Inflammatory macrophage treated with lipopolysaccharide for 1 hour (primary cell): ENCODE results near the gene XAGE2.
A peak's percentile ranks its signal among the peaks of the same experiment; 100 is the strongest.
"Not testable (repeated sequence)": the region's sequence is repeated elsewhere in the genome, so short reads cannot be mapped to it uniquely, and the experiment has no call there.

Experiments
- DNase-seq, 2 donors: peaks; one replicate each; pipeline ENCODE4 v3.0.0-alpha.2; 2020 to 2022

The XAGE2 gene, protein sequence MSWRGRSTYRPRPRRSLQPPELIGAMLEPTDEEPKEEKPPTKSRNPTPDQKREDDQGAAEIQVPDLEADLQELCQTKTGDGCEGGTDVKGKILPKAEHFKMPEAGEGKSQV

GRCh38 chrX:52368368-52369055, at the start of gene XAGE2:
TSS of gene XAGE2 (plus strand) at chrX:52369021. CDS start at chrX:52370015, 994 bp downstream.
- DNase-seq = no peak

- DNase-seq = no peak
Measured at GRCh38 chrX:52337410-52337809, 31.4 kb upstream of the XAGE2 start.

- no peak for DNase-seq
Measured at GRCh38 chrX:52341493-52341892, 27.3 kb upstream of the XAGE2 start.

DNA sequence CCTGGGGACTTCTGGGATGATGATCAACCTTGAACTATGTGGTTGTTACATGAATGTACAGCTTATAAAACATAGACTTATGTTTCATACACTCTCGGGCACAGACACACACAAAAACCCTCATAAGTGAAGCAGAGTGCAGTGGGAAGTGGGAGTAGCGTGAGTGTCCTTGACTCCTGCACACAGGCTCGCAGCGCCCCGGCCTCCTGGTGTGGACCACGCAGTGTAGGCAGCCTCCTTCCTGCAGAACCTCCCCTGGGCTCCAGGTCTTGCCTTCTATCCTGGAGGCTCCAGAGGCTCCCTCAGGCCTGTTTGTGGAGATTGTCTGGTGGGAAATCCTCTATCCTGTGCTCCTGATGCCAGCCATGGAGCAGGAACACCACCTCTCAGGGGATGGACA, 25.7 kb upstream of the XAGE2 start:
- not testable (repeated sequence) for DNase-seq

DNA sequence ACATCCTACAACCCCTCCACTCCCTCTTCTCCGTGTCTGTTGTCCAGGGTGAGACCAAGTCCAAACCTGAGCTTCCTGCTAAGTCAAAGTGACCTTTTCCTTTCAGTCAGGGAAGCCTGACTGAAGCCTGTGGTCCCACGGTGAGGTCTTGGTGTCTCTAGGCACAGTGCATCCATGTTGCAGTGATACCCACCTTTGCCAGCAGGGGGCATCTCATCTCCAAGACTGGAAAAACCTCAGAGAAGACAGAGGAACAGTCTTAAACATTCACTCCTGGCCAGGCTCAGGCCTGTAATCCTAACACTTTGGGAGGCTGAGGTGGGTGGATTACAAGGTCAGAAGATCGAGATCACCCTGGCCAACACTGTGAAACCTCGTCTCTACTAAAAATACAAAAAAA, 23.4 kb upstream of the XAGE2 start:
- DNase-seq = peak; percentile 24 to 52

GRCh38 chrX:52346174-52347165, 22.4 kb upstream of the XAGE2 start:
- DNase-seq = no peak

GRCh38 chrX:52349681-52350080, 19.1 kb upstream of the XAGE2 start:
- DNase-seq = no peak

DNA sequence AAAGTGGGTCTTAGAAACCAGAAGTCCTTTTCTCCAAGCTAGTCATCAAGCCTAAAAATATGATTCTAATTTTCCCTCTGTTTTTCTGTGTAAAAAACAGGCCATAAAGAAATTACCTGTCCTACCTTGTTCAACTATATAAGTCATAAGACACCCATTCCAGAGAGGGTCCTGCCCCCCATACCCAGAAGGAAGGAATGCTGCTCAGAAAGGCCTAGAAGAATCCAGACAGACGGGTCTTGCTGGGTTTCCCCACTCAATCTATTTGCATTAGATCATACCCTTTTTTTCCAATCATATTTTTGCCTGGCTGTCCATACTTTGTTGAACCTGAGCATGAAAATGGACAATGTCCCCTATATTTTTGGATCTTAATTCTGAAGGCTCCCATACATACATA, 16.3 kb upstream of the XAGE2 start:
- DNase-seq = no peak

DNA sequence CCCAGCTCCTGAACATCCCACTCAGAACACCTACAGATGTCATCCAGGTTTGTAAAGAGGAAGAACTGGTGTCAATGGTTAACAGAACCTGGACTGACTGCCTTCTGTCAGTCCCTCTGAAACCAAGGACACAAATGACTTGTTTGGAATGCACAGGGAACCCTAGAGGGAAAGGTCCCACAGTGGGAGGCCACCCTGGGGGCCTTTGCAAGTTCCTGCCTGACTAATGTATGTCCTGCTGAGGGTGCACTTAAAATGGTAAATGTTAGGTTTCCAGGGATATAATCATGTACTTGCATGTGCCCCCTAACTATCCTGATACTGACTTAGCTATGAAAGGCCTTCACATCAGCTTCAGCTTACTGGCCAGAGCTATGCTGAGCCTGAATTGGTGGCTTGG, 15.0 kb upstream of the XAGE2 start:
- DNase-seq = no peak

DNA sequence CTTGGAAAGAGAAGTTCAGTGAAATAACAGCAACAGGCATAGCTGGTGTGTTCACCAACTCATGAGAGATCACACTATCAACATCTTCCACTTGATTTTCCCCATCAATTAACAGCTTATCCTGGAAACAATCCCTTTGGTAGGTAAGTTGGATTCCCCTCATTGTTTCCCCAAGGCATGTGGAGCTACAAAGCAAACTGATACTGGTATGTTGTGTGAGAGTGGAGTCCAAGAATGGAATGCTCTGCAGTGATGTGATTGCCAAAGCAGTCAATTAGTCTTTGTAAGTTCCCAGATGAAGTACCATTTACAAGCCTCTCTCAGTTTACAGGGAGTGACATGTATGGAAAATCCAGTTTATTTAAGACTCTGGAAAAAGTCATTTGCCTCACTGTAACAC, 13.7 kb upstream of the XAGE2 start:
- no peak for DNase-seq

GRCh38 chrX:52359614-52360232, 9.1 kb upstream of the XAGE2 start:
- DNase-seq = no peak

GRCh38 chrX:52361941-52362340, 6.9 kb upstream of the XAGE2 start:
- DNase-seq = no peak

- no peak for DNase-seq
Measured at GRCh38 chrX:52363247-52363883, 5.5 kb upstream of the XAGE2 start.

DNA sequence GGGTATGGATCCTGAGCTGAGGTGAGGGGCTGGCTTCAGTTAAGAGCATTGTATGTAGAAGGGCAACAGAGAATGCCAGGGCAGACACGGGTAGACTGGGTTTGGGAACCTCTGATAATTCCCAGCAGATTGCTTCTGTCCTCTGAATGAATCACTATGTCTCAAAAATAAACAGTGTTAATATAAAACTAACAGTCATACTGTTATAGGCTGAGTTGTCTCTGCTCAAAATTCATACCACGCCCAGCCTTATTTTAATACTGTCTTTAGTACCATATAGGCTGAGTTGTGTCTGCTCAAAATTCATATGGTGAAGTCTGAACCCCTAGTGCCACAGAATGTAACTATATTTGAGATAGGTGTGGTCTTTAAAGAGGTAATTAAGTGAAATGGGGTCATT, 10.0 kb downstream of the XAGE2 start:
- DNase-seq = no peak

GRCh38 chrX:52380993-52381392, 12.2 kb downstream of the XAGE2 start:
- DNase-seq = no peak

DNA sequence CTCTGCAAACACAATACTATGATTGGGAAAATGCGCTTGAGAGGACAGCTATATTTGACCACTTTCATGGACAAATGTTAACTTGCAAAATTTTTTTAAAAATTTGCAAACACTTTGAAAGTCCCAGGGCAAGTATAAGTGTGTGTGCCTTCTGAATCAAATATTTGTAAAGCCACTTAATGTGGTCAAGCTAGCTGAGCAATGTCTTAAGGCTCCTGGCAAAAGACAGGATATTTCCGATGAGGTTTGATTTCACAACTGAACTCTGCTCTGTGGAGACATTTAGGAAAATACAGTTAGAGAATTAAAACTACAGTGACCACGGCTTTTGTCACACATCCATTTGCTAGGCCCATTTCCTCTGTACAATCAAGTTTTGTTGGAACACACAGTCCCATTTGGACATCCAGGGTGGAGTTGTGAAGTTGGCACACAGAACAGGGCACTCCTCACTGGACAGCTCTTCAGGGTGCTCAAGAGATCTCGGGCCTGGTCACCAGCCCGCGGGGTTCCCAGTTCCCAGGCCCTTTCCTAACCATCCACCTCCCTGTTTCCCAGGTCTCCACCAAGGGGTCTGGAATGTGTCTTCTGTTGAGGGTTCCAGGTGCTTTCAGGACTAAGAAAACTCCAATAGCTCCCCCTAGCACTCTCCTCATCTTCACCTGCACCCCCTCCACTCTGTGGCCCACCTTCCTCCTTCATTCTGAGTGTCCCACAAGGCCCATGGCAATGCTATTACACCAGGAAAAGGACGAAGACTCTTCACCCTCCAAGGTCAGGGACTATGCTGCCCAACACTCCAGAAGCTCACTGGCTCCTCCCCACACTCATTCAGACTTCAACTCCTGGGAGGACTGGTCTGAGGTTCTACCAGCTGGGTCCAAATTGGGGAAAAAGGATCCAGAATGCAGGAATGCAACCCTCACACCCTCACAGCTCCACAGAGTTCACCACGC, 41.9 kb downstream of the XAGE2 start:
- no peak for DNase-seq

DNA sequence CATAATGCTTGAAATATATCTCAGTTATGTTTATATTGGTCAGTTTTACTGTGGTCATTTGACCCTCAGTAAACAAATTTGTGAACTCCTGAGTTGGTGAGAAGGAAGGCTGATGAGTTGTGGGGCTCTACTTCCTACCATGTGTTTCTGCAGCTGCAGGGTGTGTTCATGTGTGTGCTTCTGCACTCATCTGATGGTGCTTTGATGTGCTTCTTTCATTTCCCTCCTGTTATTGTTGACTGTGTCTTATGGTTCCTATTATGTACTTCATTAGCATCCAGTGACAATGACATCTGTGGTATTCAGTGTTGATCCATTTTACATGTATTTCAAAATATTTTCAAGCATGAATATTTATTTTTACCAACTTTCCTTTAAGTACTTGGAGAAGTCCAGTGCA, 46.5 kb downstream of the XAGE2 start:
- no peak for DNase-seq

GRCh38 chrX:52416816-52417215, 48.0 kb downstream of the XAGE2 start:
- no peak for DNase-seq

- peak in 1 of 2 donors; percentile 4 for DNase-seq
Measured at GRCh38 chrX:52420824-52421443, 52.1 kb downstream of the XAGE2 start.

DNA sequence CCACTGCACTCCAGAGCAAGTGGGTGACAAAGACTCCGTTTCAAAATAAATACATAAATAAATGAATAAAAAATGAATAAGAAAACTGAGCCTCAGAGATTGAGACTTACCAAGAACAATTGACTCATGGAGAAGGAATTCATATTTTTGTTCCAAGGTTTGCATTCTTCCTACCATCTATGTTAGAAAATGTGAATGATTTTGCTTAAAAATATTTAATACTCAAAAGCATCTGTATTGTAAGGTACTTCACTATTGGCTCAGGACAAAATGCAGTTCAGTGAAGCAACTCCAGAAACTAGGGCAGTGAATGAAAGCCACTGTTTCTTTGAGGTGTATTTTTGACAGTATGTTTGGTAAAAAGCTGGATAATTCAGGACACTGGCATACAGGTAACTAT, 54.1 kb downstream of the XAGE2 start:
- no peak for DNase-seq

DNA sequence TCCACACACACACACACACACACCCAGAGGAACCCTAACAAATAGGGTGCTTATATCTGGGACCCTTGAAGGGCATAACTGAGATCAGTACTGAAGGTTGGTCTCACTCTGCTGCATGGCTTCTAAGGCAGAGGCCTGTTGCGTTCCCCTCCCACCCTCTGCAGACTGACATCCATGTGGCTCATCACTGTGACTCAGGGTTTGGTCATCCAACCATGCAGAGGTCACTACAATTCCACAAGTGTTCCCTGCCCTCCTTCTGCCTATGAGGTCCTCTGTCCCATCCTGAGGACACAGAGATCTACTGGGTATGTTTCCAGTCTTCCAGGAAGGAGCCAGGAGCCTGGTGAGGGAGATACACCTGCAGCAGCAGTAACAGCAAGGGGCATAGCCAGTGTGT, 55.8 kb downstream of the XAGE2 start:
- no peak for DNase-seq
